Stimulated activated CD4-positive, alpha-beta T cell treated with anti-CD3 and anti-CD28 coated beads, TNF-alpha, amount 100 ng/mL, for 1 hour (primary cell): Measurements from ENCODE around the gene PRKCB.
"Not testable (repeated sequence)": the region's sequence is repeated elsewhere in the genome, so short reads cannot be mapped to it uniquely, and the experiment has no call there.

Experiments
- DNase-seq, 3 donors: peaks; one replicate each; pipeline ENCODE4 v3.0.0-alpha.2; 2020; ENCODE audit warnings: low read depth in 3 of 3, low spot score in 1 of 3

The PRKCB gene

GRCh38 chr16:24119807-24120206, 284.0 kb downstream of the PRKCB start:
- DNase-seq, result no peak

GRCh38 chr16:24123275-24123674, 287.5 kb downstream of the PRKCB start:
- no peak for DNase-seq

GRCh38 chr16:24124291-24124690, 288.5 kb downstream of the PRKCB start:
- no peak for DNase-seq

GRCh38 chr16:24125214-24125613, 289.4 kb downstream of the PRKCB start:
- no peak for DNase-seq

- DNase-seq, result no peak
These were observed 293.7 kb downstream of the PRKCB start for GRCh38 chr16:24129412-24129918.

GRCh38 chr16:24130494-24131085, 294.8 kb downstream of the PRKCB start:
- no peak for DNase-seq

GRCh38 chr16:24131294-24131693, 295.5 kb downstream of the PRKCB start:
- no peak for DNase-seq

- no peak for DNase-seq
These were observed 296.4 kb downstream of the PRKCB start for GRCh38 chr16:24132048-24132796.

- no peak for DNase-seq
These were observed 297.0 kb downstream of the PRKCB start for GRCh38 chr16:24132797-24133155.

- no peak for DNase-seq
These were observed 300.1 kb downstream of the PRKCB start for GRCh38 chr16:24135624-24136565.

GRCh38 chr16:24138024-24138423, 302.2 kb downstream of the PRKCB start:
- no peak for DNase-seq

GRCh38 chr16:24138575-24138974, 302.8 kb downstream of the PRKCB start:
- DNase-seq, result no peak

- DNase-seq, result no peak
These were observed 303.5 kb downstream of the PRKCB start for GRCh38 chr16:24139282-24139681.

- DNase-seq, result no peak
These were observed 304.9 kb downstream of the PRKCB start for GRCh38 chr16:24140730-24141129.

- no peak for DNase-seq
These were observed 305.7 kb downstream of the PRKCB start for GRCh38 chr16:24141466-24141865.

GRCh38 chr16:24141917-24142316, 306.1 kb downstream of the PRKCB start:
- DNase-seq, result no peak

- DNase-seq, result no peak
These were observed 310.1 kb downstream of the PRKCB start for GRCh38 chr16:24145927-24146326.

- no peak for DNase-seq
These were observed 310.7 kb downstream of the PRKCB start for GRCh38 chr16:24146518-24146917.

GRCh38 chr16:24149102-24149501, 313.3 kb downstream of the PRKCB start:
- no peak for DNase-seq

GRCh38 chr16:24150282-24150681, 314.5 kb downstream of the PRKCB start:
- no peak for DNase-seq

GRCh38 chr16:24151482-24151939, 315.7 kb downstream of the PRKCB start:
- no peak for DNase-seq

- DNase-seq, result not testable (repeated sequence)
These were observed 316.3 kb downstream of the PRKCB start for GRCh38 chr16:24152048-24152447.
